GM12878 (cell line): ENCODE data around the gene SRM. TPM values are rescaled to one million over a fixed set of nuclear protein-coding genes. Genes with fewer than 3 reads are reported as not detected.

Source experiments
- ATF3 ChIP-seq: IDR thresholded peaks from 2 replicates; pipeline ENCODE4 v1.6.1; 2011; ENCODE audit warnings: low read depth, mild to moderate bottlenecking, low read length, moderate library complexity, borderline replicate concordance; ENCODE audit errors: extremely low read depth
- ATF7 ChIP-seq: fragments of 450-650 bp; IDR thresholded peaks from 2 replicates; pipeline ENCODE4 v1.6.1; 2016; ENCODE audit warnings: low read depth, mild to moderate bottlenecking
- BHLHE40 ChIP-seq, 2 experiments: fragments of 450-650 bp in 1 of 2; IDR thresholded peaks; 2 replicates each; pipeline ENCODE4 v1.6.1; 2011 to 2017; ENCODE audit warnings: low read depth in 2 of 2, borderline replicate concordance in 1 of 2, improper control_type of control experiment in 1 of 2, low read length in 1 of 2, mild to moderate bottlenecking in 1 of 2
- ESRRA ChIP-seq: IDR thresholded peaks from 2 replicates; pipeline ENCODE4 v1.6.1; 2012; ENCODE audit warnings: mild to moderate bottlenecking, low read length, improper control_type of control experiment
- IRF4 ChIP-seq: IDR thresholded peaks from 2 replicates; pipeline ENCODE4 v1.6.1; 2011; ENCODE audit warnings: low read depth, low read length
- KDM1A ChIP-seq: fragments of 200-600 bp; sonication (generic); IDR thresholded peaks from 2 replicates; pipeline ENCODE4 v1.6.1; 2016; ENCODE audit warnings: borderline replicate concordance
- NFIC ChIP-seq: IDR thresholded peaks from 2 replicates; pipeline ENCODE4 v1.6.1; 2012; ENCODE audit warnings: low read depth, mild to moderate bottlenecking, inconsistent platforms, low read length, moderate library complexity
- RELA ChIP-seq: fragments of 450-650 bp; IDR thresholded peaks from 2 replicates; pipeline ENCODE4 v1.8.0; 2014; ENCODE audit warnings: borderline replicate concordance; ENCODE audit not compliant: partially characterized antibody
- REST ChIP-seq: IDR thresholded peaks from 2 replicates; pipeline ENCODE4 v1.6.1; 2012; ENCODE audit warnings: mild to moderate bottlenecking, low read depth, low read length
- SMC3 ChIP-seq: IDR thresholded peaks from 2 replicates; pipeline ENCODE4 v1.6.1; 2011; ENCODE audit warnings: low read length, improper control_type of control experiment, borderline replicate concordance
- SREBF1 ChIP-seq: IDR thresholded peaks from 2 replicates; pipeline ENCODE4 v1.6.1; 2012; ENCODE audit warnings: mild to moderate bottlenecking, low read length
- TCF7 ChIP-seq: IDR thresholded peaks from 2 replicates; pipeline ENCODE4 v1.6.1; 2014; ENCODE audit warnings: antibody characterized with exemption, borderline replicate concordance
- ZNF217 ChIP-seq: fragments of 450-650 bp; IDR thresholded peaks from 2 replicates; pipeline ENCODE4 v1.6.1; 2017; ENCODE audit warnings: antibody characterized with exemption, mild to moderate bottlenecking
- ZNF24 ChIP-seq: fragments of 450-650 bp; IDR thresholded peaks from 2 replicates; pipeline ENCODE4 v1.6.1; 2017; ENCODE audit warnings: antibody characterized with exemption, mild to moderate bottlenecking
- polyA plus RNA-seq, 11 experiments: library from polyadenylated mRNA; depleted of rRNA in 4 of 11; unstranded in 6 of 11; stranded (reverse) in 5 of 11; fragments of >200 nt; fragmentation: Nextera tagmentation in 4 of 11; fragmentation: Illumina TruSeq in 1 of 11; extraction: Ambion mirVana in 4 of 11; extraction: Trizol in 1 of 11; gene quantifications; 1 replicate in 1 of 11; 2 replicates in 10 of 11; pipeline versions ENCODE4 v1.2.1 to v1.2.3, GENCODE V29; 2011 to 2016; ENCODE audit warnings: inconsistent platforms in 2 of 11, missing spikeins in 2 of 11, low read depth in 1 of 11
- total RNA-seq, 4 experiments: library from RNA; depleted of rRNA in 3 of 4; stranded (reverse); fragments of >200 nt in 3 of 4; fragmentation: Illumina TruSeq in 1 of 4; extraction: Trizol in 1 of 4; gene quantifications; 2 replicates each; pipeline versions ENCODE4 v1.2.1 to v1.2.3, GENCODE V29; 2013 to 2021
- TF ChIP-seq, protein P1 (sequence below): fragments of 450-650 bp; IDR thresholded peaks from 2 replicates; pipeline ENCODE4 v1.6.1; 2017; ENCODE audit warnings: antibody characterized with exemption, mild to moderate bottlenecking, moderate library complexity
- TF ChIP-seq, protein P2 (sequence below): fragments of 450-650 bp; IDR thresholded peaks from 2 replicates; pipeline ENCODE4 v1.6.1; 2014; ENCODE audit warnings: mild to moderate bottlenecking
- TF ChIP-seq, protein P3 (sequence below): fragments of 450-650 bp; IDR thresholded peaks from 2 replicates; pipeline ENCODE4 v1.6.1; 2016; ENCODE audit warnings: mild to moderate bottlenecking
- TF ChIP-seq, protein P4 (sequence below): IDR thresholded peaks from 2 replicates; pipeline ENCODE4 v1.6.1; 2012; ENCODE audit warnings: low read depth, low read length, improper control_type of control experiment

The SRM gene
- total and polyA plus RNA-seq, 10 of the 15 experiments (the other 5 are each of a cell fraction or from before 2014, with no cell fraction given), result 16.7 to 255 (median 81.2) TPM

DNA sequence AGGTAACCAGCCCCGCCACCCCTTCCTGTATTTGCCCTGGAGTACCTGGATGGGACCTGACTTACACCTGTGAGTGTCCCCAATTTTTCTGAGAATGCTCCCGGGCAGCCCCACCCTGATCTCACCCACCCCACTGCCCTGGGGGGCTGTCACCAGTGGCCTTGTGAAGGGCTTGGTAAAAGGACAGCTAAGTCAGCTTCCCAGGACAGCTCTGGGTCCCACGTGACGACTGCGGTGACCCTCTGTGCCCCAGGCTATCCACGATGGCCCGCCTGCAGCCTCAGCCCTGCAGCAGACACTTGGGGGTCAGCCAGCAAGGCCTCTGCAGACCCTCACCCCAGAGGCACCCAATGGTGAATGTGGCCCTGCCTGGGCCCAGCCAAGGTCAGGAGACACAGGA is 5.6 kb downstream of the SRM start (continued):
- TF ChIP-seq, protein P1, sequence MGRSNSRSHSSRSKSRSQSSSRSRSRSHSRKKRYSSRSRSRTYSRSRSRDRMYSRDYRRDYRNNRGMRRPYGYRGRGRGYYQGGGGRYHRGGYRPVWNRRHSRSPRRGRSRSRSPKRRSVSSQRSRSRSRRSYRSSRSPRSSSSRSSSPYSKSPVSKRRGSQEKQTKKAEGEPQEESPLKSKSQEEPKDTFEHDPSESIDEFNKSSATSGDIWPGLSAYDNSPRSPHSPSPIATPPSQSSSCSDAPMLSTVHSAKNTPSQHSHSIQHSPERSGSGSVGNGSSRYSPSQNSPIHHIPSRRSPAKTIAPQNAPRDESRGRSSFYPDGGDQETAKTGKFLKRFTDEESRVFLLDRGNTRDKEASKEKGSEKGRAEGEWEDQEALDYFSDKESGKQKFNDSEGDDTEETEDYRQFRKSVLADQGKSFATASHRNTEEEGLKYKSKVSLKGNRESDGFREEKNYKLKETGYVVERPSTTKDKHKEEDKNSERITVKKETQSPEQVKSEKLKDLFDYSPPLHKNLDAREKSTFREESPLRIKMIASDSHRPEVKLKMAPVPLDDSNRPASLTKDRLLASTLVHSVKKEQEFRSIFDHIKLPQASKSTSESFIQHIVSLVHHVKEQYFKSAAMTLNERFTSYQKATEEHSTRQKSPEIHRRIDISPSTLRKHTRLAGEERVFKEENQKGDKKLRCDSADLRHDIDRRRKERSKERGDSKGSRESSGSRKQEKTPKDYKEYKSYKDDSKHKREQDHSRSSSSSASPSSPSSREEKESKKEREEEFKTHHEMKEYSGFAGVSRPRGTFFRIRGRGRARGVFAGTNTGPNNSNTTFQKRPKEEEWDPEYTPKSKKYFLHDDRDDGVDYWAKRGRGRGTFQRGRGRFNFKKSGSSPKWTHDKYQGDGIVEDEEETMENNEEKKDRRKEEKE, result no peak
- TF ChIP-seq, protein P2, sequence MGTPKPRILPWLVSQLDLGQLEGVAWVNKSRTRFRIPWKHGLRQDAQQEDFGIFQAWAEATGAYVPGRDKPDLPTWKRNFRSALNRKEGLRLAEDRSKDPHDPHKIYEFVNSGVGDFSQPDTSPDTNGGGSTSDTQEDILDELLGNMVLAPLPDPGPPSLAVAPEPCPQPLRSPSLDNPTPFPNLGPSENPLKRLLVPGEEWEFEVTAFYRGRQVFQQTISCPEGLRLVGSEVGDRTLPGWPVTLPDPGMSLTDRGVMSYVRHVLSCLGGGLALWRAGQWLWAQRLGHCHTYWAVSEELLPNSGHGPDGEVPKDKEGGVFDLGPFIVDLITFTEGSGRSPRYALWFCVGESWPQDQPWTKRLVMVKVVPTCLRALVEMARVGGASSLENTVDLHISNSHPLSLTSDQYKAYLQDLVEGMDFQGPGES, result no peak
- TF ChIP-seq KDM1A, result no peak
- TF ChIP-seq, protein P3, sequence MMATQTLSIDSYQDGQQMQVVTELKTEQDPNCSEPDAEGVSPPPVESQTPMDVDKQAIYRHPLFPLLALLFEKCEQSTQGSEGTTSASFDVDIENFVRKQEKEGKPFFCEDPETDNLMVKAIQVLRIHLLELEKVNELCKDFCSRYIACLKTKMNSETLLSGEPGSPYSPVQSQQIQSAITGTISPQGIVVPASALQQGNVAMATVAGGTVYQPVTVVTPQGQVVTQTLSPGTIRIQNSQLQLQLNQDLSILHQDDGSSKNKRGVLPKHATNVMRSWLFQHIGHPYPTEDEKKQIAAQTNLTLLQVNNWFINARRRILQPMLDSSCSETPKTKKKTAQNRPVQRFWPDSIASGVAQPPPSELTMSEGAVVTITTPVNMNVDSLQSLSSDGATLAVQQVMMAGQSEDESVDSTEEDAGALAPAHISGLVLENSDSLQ, result no peak
- TF ChIP-seq NFIC, result no peak
- TF ChIP-seq, protein P4, sequence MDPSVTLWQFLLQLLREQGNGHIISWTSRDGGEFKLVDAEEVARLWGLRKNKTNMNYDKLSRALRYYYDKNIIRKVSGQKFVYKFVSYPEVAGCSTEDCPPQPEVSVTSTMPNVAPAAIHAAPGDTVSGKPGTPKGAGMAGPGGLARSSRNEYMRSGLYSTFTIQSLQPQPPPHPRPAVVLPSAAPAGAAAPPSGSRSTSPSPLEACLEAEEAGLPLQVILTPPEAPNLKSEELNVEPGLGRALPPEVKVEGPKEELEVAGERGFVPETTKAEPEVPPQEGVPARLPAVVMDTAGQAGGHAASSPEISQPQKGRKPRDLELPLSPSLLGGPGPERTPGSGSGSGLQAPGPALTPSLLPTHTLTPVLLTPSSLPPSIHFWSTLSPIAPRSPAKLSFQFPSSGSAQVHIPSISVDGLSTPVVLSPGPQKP, result no peak
- no peak for TF ChIP-seq ESRRA
- TF ChIP-seq SMC3, result no peak
- TF ChIP-seq IRF4, result no peak
- TF ChIP-seq ATF7, result no peak
- TF ChIP-seq ATF3, result no peak
- no peak for TF ChIP-seq TCF7
- no peak for TF ChIP-seq SREBF1
- TF ChIP-seq RELA, result no peak
- TF ChIP-seq ZNF217, result no peak
- no peak for TF ChIP-seq REST
- TF ChIP-seq BHLHE40 (IDR thresholded peaks at IDR 0.05; ENCODE audit: borderline replicate concordance in 1 of 2, low read depth in 2 of 2, low read length in 1 of 2), result no peak
- no peak for TF ChIP-seq ZNF24
- TF ChIP-seq, all 136 proteins: peak for 0
